Upper lobe of right lung (tissue), 1 donor: Measurements from ENCODE around the gene CDH4. TPM values are rescaled to one million over a fixed set of nuclear protein-coding genes. Genes with fewer than 3 reads are reported as not detected.

Experiments used
- ATAC-seq: fragments of 200-7000 bp; cut with Tn5 transposase; one replicate; pipeline ENCODE4 v1.9.1; 2020; ENCODE audit warnings: mild to moderate bottlenecking, moderate library complexity
- DNase-seq: peaks from one replicate; pipeline ENCODE4 v3.0.0-alpha.2; 2020
- H3K27ac ChIP-seq: fragments of 200-600 bp; one replicate; pipeline ENCODE4 v1.8.0; 2022
- H3K27me3 ChIP-seq: fragments of 200-600 bp; one replicate; pipeline ENCODE4 v1.8.0; 2022; ENCODE audit warnings: mild to moderate bottlenecking
- H3K36me3 ChIP-seq: fragments of 200-600 bp; one replicate; pipeline ENCODE4 v1.8.0; 2022
- H3K4me1 ChIP-seq: fragments of 200-600 bp; one replicate; pipeline ENCODE4 v1.8.0; 2022
- H3K4me3 ChIP-seq: fragments of 200-600 bp; one replicate; pipeline ENCODE4 v1.8.0; 2022; ENCODE audit warnings: mild to moderate bottlenecking
- H3K9me3 ChIP-seq: fragments of 200-600 bp; one replicate; pipeline ENCODE4 v1.8.0; 2022
- intact Hi-C: fragments of 100-400 bp; cut with DNase I; formaldehyde crosslinking; loops from one replicate; pipeline ENCODE4 v1.11.0; 2022
- total RNA-seq: library from RNA; stranded (reverse); fragmentation: NEBNext Ultra II Directional; extraction: Animal tissue kit (Norgen Biotek cat#: 25700); gene quantifications from one replicate; pipeline ENCODE4 v1.2.1, GENCODE V29; 2021
- TF ChIP-seq, protein P1 (sequence below): fragments of 200-600 bp; IDR thresholded peaks from one replicate; pipeline ENCODE4 v1.8.0; 2022; ENCODE audit warnings: antibody characterized with exemption
- donor health status: DM: no; HTN: yes; CAD: no; lungs with severe emphysema.

Gene CDH4
- total RNA-seq, 1 donor from 2014 or later, result 0.23 TPM

DNA sequence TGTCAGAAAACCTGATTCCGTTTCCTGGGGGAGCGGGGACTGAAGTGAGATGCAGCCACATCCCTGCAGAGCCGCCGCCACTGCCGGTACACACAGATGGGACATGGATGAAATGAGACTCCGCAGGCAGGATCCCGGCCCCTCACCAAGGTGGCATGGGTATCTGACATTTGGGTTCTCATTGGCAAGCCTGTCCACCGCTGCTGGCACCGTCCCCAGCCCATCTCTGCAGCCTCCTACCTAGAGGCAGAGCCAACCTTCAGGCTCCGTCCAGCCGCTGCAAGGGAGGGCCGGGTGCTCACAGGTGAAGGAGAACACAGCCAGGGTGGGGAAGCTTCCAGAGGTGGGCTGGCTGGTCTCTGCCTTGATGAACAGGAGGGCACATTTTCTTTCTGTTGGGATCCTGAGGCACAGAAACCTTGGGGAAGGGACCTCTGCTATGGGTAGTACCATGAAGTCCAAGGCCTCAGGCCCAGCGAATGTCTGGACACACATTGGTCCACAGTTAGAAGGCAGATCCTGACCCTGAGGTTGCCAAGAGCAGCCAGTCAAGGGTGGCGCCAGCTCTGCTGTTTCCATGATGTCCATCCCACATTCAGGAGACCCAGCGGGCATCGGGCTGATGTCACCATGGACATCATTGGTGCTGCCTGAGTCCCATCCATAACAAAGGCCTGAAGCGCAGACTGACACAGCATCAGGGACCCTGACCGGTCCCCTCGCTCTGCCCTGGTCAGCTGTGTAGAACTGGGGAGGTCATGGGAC is 636.2 kb downstream of the CDH4 start:
- no peak for DNase-seq
- Histone ChIP-seq H3K27me3 (no peaks in the 10 kb centered on the region), H3K27ac (no peak overlapping the region), H3K4me3 (no peak overlapping the region), H3K9me3 (no peaks in the 10 kb centered on the region), H3K4me1 (no peaks in the 10 kb centered on the region), H3K36me3 (no peaks in the 10 kb centered on the region)
- ATAC-seq, result no peak
- intact Hi-C loops, result no loop called here
- TF ChIP-seq, protein P1, sequence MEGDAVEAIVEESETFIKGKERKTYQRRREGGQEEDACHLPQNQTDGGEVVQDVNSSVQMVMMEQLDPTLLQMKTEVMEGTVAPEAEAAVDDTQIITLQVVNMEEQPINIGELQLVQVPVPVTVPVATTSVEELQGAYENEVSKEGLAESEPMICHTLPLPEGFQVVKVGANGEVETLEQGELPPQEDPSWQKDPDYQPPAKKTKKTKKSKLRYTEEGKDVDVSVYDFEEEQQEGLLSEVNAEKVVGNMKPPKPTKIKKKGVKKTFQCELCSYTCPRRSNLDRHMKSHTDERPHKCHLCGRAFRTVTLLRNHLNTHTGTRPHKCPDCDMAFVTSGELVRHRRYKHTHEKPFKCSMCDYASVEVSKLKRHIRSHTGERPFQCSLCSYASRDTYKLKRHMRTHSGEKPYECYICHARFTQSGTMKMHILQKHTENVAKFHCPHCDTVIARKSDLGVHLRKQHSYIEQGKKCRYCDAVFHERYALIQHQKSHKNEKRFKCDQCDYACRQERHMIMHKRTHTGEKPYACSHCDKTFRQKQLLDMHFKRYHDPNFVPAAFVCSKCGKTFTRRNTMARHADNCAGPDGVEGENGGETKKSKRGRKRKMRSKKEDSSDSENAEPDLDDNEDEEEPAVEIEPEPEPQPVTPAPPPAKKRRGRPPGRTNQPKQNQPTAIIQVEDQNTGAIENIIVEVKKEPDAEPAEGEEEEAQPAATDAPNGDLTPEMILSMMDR, result no peak

DNA sequence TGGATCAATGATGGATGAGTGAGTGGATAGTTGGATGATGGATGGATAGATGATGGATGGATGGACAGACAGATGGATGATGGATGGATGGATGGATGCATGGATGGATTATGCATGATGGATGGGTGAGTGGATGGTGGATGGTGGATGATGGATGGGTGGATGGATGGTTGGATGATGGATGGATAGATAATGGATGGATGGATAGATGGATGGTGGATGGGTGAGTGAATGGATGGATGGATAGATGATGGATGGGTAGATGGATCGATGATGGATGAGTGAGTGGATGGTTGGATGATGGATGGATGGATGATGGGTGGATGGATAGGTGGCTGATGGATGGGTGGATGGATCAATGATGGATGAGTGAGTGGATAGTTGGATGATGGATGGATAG is 637.6 kb downstream of the CDH4 start:
- TF ChIP-seq, protein P1, result no peak
- no peaks in the 10 kb centered on the region for H3K9me3 ChIP-seq
- no peaks in the 10 kb centered on the region for H3K4me1 ChIP-seq
- intact Hi-C loops, result no loop called here
- H3K27ac ChIP-seq, result no peak overlapping the region
- no peaks in the 10 kb centered on the region for H3K27me3 ChIP-seq
- H3K4me3 ChIP-seq, result no peak overlapping the region
- ATAC-seq (no peak), DNase-seq (no peak)
- no peaks in the 10 kb centered on the region for H3K36me3 ChIP-seq

DNA sequence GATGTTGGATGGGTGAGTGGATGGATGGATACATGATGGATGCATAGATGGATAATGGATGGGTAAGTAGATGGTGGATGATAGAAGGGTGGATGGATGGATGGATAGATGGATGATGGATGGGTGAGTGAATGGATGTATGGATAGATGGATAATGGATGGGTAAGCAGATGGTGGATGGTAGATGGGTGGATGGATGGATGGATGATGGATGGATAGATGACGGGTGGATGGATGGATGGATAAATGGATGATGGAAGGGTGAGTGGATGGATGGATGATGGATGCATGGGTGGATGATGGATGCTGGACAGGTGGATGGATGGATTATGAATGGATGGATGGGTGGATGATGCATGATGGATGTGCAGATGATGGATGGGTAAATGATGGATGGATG is 638.1 kb downstream of the CDH4 start:
- no peaks in the 10 kb centered on the region for H3K36me3 ChIP-seq
- TF ChIP-seq, protein P1, result no peak
- ATAC-seq, result no peak
- no peak for DNase-seq
- H3K9me3 ChIP-seq, result no peaks in the 10 kb centered on the region
- no peaks in the 10 kb centered on the region for H3K4me1 ChIP-seq
- H3K4me3 ChIP-seq, result no peak overlapping the region
- no peaks in the 10 kb centered on the region for H3K27me3 ChIP-seq
- intact Hi-C loops, result no loop called here
- H3K27ac ChIP-seq, result no peak overlapping the region

DNA sequence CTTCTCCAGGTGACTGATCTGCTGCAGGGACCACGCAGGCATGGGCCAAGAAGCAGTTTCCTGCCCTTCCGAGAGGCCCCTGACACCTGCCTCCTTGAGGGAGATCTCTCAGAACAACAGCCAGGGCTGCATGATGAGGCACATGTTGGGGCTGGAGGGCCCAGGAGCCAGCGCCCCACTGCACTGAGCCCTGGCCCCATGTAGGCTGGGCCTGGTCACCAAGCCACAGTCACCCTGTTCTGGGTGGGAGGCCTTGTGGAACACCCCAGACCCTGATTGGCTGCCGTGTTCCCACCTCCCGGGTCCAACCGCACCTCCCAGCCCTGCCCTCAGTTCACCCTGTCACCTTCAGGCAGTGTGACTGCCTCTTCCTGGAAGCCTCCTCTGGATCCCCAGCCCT is 639.4 kb downstream of the CDH4 start:
- H3K27me3 ChIP-seq, result no peaks in the 10 kb centered on the region
- DNase-seq (no peak), ATAC-seq (no peak)
- H3K9me3 ChIP-seq, result no peaks in the 10 kb centered on the region
- H3K4me3 ChIP-seq, result no peak overlapping the region
- H3K27ac ChIP-seq, result no peak overlapping the region
- TF ChIP-seq, protein P1, result no peak
- intact Hi-C loops, result no loop called here
- H3K36me3 ChIP-seq, result no peaks in the 10 kb centered on the region
- no peaks in the 10 kb centered on the region for H3K4me1 ChIP-seq

DNA sequence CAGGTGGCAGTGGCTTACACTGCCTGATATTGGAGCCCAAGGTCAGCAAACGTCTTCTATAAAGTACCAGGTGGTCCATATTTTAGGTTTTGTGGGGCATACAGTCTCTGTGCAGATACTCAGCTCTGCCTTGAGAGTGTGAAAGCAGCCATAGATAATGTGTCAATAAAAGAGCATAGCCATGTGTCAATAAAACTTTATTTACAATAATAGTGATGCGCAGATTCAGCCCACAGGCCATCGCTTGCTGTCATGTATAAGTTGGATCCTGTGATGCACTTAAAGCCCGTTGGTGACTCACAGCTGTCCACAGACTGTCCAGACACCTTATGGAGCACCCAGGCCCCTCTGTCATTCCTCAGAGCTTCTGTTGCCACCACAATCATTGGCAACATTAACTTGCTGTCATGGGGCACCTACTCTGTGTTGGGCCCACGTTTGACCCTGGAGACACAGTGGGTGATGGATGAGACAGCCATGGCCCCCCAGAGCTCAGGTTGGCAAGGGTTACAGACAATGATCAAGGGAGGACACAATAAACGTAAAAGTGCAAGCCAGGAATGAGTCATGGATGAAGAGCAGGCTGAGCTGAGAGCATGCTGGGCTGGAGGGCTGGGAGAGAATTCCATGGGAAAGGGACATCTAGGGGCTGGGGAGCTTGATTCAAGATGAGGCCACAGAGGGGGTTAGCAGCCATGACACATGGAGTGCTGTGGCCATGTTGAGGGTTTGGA is 640.0 kb downstream of the CDH4 start:
- H3K4me3 ChIP-seq, result no peak overlapping the region
- H3K27me3 ChIP-seq, result no peaks in the 10 kb centered on the region
- TF ChIP-seq, protein P1, result no peak
- no peak overlapping the region for H3K27ac ChIP-seq
- ATAC-seq, result no peak
- no peaks in the 10 kb centered on the region for H3K9me3 ChIP-seq
- DNase-seq, result no peak
- no peaks in the 10 kb centered on the region for H3K4me1 ChIP-seq
- intact Hi-C loops, result no loop called here
- H3K36me3 ChIP-seq, result no peaks in the 10 kb centered on the region
